GM12891 (cell line): Measurements from ENCODE around the gene FKBP7.
"Not testable (repeated sequence)": the region's sequence is repeated elsewhere in the genome, so short reads cannot be mapped to it uniquely, and the experiment has no call there.

ENCODE experiments used
- DNase-seq: peaks from one replicate; pipeline ENCODE4 v3.0.0; 2011; ENCODE audit warnings: low spot score; ENCODE audit not compliant: insufficient read length
- FAIRE-seq: peaks from 2 replicates; lab custom pipeline; 2011; peaks lifted over from hg19 to GRCh38; lab: Jason Lieb, UNC
- PAX5 ChIP-seq: IDR thresholded peaks from 2 replicates; pipeline ENCODE4 v1.6.1; 2011; ENCODE audit warnings: low read length, moderate library complexity, mild to moderate bottlenecking; ENCODE audit not compliant: insufficient read depth, severe bottlenecking
- POLR2A ChIP-seq: IDR thresholded peaks from 2 replicates; pipeline ENCODE4 v1.6.1; 2011; ENCODE audit warnings: low read depth, low read length, control low read depth
- POLR2AphosphoS5 ChIP-seq: IDR thresholded peaks from 2 replicates; pipeline ENCODE4 v1.6.1; 2011; ENCODE audit warnings: low read depth, low read length, control low read depth
- POU2F2 ChIP-seq: IDR thresholded peaks from 2 replicates; pipeline ENCODE4 v1.6.1; 2011; ENCODE audit warnings: low read depth, mild to moderate bottlenecking, control low read depth, low read length, moderate library complexity
- SPI1 ChIP-seq: IDR thresholded peaks from 2 replicates; pipeline ENCODE4 v1.6.1; 2011; ENCODE audit warnings: low read depth, low read length, control low read depth
- TAF1 ChIP-seq: IDR thresholded peaks from 2 replicates; pipeline ENCODE4 v1.6.1; 2011; ENCODE audit warnings: low read depth, low read length, control low read depth

The FKBP7 gene

GRCh38 chr2:178476477-178476876 is 1.9 kb downstream of the FKBP7 start:
- DNase-seq (no peak), FAIRE-seq (no peak)
- TF ChIP-seq SPI1 (no peak), POLR2AphosphoS5 (no peak), PAX5 (no peak), POLR2A (no peak), POU2F2 (no peak), TAF1 (no peak)

- no peak for FAIRE-seq
- TF ChIP-seq POLR2AphosphoS5: no peak
- no peak for TF ChIP-seq SPI1
- TF ChIP-seq POLR2A: no peak
- TF ChIP-seq POU2F2: no peak
- TF ChIP-seq PAX5: no peak
- no peak for TF ChIP-seq TAF1
- no peak for DNase-seq
Observed at GRCh38 chr2:178474560-178474959, 3.8 kb downstream of the FKBP7 start.

- DNase-seq (no peak), FAIRE-seq (no peak)
- TF ChIP-seq TAF1: no peak
Observed at GRCh38 chr2:178473931-178474330, 4.5 kb downstream of the FKBP7 start.

- DNase-seq: no peak
- TF ChIP-seq POU2F2: no peak
- no peak for TF ChIP-seq SPI1
- no peak for TF ChIP-seq TAF1
- TF ChIP-seq PAX5: no peak
- no peak for TF ChIP-seq POLR2A
- TF ChIP-seq POLR2AphosphoS5: no peak
- no peak for FAIRE-seq
Observed at GRCh38 chr2:178473373-178473772, 5.0 kb downstream of the FKBP7 start.

- not testable (repeated sequence) for FAIRE-seq, DNase-seq
Observed at GRCh38 chr2:178471313-178471712, 7.1 kb downstream of the FKBP7 start.

GRCh38 chr2:178469219-178469849 is 9.1 kb downstream of the FKBP7 start:
- DNase-seq: no peak
- no peak for FAIRE-seq
- TF ChIP-seq POU2F2: no peak

- TF ChIP-seq PAX5 (no peak), POLR2AphosphoS5 (no peak), SPI1 (no peak), POU2F2 (no peak), POLR2A (no peak), TAF1 (no peak)
- DNase-seq (no peak), FAIRE-seq (no peak)
Observed at GRCh38 chr2:178457390-178457886, 21.0 kb downstream of the FKBP7 start.

- DNase-seq (no peak), FAIRE-seq (no peak)
Observed at GRCh38 chr2:178455947-178456346, 22.5 kb downstream of the FKBP7 start.

GRCh38 chr2:178452870-178453269 is 25.5 kb downstream of the FKBP7 start:
- DNase-seq: no peak
- TF ChIP-seq TAF1: no peak
- TF ChIP-seq POLR2AphosphoS5: no peak
- TF ChIP-seq PAX5: no peak
- no peak for TF ChIP-seq POLR2A
- FAIRE-seq: no peak

More at GRCh38 chr2:178455947-178456346, 22.5 kb downstream of the FKBP7 start:
- no peak for TF ChIP-seq POLR2A
- no peak for TF ChIP-seq PAX5
- no peak for TF ChIP-seq SPI1
- no peak for TF ChIP-seq POLR2AphosphoS5

- TF ChIP-seq POU2F2: no peak
- no peak for TF ChIP-seq POLR2A
- TF ChIP-seq POLR2AphosphoS5: no peak
- TF ChIP-seq TAF1: no peak
- no peak for TF ChIP-seq SPI1
- no peak for TF ChIP-seq PAX5
- no peak for FAIRE-seq
- no peak for DNase-seq
Observed at GRCh38 chr2:178452334-178452733, 26.1 kb downstream of the FKBP7 start.

- peak; percentile 81 for DNase-seq
- TF ChIP-seq POLR2A (peak; percentile 76), POU2F2 (peak; percentile 68), POLR2AphosphoS5 (peak; percentile 71), TAF1 (peak; percentile 63), SPI1 (no peak), PAX5 (no peak)
- FAIRE-seq: peak; percentile 99
Observed at GRCh38 chr2:178450774-178451525, 27.4 kb downstream of the FKBP7 start, which contains the start of the genes PJVK and PRKRA. TSS of gene PJVK (plus strand) at chr2:178451378. CDS start at chr2:178453410, 2,032 bp downstream. TSS of gene PRKRA (minus strand) at chr2:178451175. CDS start at chr2:178451030, 145 bp downstream.
